ENCODE results near the gene CHD1L.
"Not testable (repeated sequence)": the region's sequence is repeated elsewhere in the genome, so short reads cannot be mapped to it uniquely, and the experiment has no call there.

Gene CHD1L

DNA sequence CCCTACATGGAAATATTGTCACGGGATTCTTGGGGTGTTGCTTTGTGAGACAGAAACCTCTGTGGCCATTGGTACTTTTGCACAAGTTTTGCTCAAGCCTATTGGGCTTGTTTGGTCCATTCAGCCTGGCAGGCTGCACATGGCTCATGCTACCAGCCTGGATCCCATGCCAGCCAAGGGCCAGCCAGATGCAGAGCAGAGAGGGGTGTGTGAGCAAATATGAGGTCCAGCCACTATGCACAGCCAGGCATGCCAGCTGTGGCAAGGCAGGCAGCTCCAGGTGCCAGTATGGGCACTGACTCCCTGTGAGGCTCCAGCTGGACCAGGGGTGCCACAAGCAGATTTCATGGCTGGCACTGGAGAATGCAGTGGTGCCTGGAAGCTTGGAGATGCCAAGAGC is 6.7 kb upstream of the CHD1L start:
- no peak for DNase-seq

DNA sequence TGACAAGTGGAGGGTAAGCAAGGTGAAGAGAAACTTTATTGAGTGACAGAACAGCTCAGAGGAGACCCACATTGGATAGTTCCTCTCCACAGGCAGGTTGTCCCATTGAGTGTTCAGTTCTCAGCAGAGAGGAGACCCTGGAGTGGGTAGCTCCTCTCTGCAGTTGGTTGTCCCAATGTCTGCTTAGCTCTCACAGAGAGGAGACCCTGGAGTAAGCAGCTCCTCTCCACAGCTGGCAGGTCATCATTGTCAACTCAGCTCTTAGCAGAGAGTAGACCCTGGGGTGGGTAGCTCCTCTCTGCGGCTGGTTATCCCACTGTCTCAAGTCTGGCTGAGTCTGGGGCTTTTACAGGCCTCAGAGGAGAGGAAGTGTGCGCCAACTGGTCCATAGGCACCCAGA is 6.0 kb upstream of the CHD1L start:
- DNase-seq = no peak

DNA sequence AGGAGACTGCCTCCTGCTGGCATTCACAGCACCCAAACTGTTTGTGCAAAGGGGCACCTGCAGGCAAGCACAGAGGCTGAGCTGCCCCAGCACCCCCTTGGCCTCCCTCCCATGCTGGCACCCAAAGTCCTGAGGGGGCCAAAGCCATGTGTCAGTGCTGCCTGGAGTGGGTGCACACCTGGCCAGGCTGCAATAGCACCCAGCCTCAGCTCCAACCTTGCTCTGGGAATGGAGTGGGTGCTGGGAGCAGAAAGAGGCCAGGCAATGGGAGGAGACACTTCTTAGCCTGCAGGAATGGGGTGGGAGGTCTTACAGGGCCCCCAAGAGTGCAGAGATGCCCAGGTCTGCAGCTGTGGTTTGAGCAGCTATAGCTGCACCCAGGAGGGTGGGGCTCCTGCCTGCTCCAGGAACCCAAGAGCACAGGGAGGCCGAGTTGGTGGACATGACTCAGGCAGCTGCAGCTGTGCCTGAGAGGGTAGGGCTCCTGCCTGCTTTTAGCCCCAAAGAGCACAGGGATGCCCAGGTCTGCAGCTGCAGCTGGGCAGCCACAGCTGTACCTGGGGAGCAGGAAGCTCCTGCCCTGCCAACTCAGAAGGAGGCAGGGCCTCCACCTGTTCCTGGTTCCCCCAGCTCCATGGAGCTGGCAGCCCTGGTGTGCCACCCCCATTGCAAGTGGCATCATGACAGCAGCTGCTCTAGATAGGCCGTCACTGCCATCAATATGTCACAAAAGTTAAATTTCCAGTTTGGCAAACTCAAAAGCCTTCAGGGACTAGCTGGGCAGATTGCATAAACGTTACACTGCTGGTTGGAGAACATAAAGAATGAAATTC is 5.3 kb upstream of the CHD1L start:
- peak; percentile 5 for DNase-seq

DNA sequence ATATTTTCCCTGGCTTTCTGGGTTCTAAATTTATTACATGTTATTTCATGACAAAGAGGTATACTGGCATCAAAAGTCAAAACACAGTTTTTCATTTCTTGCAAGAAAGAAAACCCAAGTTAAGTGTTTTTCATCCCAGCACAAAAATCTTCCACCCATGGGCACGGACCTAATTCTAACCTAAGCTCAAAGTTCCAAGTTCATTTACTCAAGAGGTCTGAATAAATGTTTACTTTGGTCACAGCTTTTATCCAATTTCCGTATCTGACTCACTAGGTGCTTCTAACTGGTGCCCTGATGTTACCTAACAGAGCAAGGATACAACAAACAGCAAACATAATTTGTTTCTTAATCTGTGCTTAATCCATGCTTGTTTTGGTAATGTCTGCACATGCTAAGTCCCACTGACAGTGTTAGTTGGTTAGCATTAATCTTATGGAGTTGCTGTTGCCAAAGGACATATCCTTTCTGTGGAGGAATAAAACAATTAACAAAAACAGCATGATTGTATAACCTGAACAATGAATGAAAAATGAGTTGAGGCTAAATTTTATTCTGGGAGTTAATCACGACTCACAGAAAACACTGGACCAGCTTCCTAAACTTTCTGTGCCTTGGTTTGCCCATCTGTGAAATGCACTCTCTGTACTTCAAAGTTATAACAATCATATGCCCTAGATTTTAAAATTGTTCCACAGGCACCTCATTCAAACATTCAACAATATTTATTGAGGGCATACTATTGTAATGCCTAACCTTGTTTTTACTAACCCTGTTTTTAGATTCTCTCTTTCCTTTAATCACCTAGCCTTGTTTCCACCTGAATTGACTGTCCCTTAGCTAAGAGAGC is 4.2 kb upstream of the CHD1L start:
- peak; percentile 46 for DNase-seq

DNA sequence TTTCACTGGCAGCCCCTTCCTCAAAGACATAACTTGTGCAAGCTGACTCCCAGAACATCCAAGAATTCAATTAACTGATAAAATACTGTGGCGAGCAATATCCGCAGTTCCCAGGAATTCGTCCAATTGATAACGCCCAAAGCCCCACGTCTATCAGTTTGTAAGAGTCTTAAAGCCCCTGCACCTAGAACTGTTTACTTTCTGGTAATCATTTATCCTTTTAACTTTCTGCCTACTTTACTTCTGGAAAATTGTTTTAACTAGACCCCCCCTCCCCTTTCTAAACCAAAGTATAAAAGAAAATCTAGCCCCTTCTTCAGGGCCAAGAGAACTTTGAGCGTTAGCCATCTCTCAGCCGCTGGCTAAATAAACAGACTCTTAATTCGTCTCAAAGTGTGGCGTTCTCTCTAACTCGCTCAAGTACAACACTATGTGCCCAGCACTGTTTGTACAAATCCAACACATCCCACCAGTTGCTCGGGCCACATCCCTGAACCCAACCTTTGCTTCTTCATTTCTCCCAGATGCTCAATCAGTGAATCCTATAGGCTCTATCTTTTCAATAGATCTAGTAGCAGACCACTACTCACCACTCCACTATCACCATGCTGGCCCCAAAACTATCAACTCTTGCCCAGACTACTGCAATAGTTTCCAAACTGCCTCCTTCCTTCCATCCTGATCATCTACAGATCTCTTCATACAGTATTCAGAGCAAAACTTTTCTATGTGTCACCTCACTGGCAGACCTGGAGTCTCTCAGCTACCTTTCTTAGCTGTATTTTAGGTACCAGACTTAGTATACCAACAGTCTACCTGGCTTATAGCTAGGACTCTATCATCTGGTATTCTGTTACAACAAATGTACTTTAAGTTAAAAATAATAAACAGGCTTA is 3.3 kb upstream of the CHD1L start:
- no peak for DNase-seq

DNA sequence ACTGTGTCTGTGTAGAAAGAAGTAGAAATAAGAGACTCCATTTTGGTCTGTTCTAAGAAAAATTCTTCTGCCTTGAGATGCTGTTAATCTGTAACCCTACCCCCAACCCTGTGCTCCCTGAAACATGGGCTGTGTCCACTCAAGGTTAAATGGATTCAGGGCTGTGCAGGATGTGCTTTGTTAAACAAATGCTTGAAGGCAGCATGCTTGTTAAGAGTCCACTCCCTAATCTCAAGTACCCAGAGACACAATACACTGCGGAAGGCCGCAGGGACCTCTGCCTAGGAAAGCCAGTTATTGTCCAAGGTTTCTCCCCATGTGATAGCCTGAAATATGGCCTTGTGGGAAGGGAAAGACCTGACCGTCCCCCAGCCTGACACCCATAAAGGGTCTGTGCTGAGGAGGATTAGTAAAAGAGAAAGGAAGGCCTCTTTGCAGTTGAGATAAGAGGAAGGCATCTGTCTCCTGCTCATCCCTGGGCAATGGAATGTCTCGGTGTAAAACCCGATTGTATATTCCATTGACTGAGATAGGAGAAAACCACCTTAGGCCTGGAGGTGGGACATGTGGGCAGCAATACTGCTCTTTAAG is 2.3 kb upstream of the CHD1L start:
- DNase-seq = not testable (repeated sequence)

DNA sequence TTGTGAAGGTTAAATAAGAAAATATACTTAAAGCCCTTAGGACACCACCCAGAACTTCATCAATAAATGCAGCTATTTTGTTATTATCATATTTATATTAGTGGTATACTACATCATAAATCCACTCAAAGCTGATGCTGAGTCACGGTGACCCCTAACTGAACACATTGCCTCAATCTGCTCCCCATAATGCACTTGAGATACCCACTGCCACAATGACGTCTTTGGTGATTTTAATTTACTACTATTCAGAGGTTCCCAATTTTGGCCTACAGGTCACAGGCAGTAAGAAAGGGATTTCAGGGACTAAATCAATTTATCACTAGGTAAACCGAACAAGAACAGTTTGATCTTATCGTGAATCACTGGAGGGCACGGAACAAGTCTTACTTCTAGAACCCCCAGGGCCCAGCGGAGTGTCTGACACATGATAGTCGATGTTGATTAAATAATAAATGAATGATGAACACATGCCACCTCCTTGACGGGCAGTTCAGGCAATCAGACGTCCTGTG is 493 bp upstream of the CHD1L start:
- DNase-seq = no peak

DNA sequence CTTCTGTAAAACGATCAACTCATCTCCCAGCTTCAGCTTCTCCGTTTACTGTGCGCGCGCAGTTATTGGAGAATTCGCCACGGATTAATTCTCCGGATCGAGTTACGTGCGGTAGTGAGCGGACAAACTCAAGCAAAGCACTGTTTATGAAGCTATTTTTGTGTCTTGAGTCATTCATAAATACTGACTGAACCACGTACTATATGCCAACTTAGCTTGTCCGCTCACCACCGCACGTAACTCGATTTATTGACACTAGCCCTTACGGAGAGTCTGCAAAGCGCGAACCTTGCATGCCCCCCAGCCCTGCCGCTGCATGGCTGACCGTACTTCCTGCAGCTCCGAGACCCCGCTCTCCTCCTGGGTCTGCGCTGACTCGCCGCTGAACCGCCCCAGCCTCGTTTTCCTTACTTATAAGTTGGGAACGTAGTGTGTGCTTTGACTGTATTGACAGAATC is 773 bp downstream of the CHD1L start:
- DNase-seq = peak; percentile 36

DNA sequence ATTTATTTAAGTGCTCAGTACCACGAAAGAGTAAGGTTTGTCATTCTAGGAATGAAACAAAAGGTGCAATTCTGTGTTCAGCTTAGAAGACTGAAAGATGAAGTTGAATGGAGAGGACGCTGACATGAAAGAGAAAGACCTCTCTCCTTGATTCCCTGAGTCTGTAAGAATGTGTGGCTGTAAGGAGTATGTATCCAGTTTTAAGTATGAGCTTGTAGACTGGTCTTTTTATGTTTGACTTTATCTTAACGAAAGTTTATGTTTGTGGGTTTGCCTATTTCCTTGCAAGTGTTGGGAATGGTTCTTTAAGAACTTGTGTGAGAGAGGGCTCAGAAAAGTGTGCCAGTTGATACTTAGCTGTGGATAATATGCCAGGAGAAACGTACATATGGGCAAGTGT is 1.4 kb downstream of the CHD1L start:
- no peak for DNase-seq

DNA sequence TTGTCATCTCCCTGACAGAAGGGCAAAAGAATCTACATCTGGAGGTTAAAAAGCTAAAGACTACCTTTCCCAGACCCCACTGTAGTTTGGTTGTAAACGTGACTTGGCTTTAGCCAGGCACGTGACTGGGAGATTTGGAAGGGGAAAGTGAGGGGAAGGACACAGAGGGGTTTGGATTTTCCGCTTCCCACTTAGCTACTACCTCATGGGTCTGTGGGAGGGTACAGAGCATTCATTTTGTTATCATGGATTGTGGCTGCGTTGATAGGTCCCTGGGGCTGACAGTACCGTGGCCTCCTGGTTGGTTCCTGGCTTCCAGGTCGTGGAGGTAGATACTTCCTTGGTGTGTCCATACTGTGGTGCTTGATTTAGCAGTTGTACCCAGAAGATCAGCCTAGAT is 2.6 kb downstream of the CHD1L start:
- no peak for DNase-seq

DNA sequence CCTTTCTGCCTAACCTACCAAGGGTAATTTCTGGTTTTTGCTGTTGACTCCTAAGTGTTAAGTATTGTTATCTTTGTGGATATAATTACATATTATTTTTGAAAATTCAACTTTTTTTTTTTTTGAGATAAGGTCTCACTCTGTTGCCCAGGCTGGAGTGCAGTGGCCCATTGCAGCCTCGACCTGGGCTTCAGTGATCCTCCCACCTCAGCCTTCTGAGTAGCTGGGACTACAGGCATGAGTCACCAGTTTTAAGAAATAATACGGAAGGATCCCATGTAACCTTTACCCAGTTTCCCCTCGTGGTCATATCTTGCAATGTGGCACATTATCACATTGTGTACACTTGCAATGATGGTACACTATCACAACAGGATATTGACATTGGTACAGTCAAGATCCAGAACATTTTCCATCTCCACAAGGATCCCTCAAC is 3.1 kb downstream of the CHD1L start:
- DNase-seq = no peak

DNA sequence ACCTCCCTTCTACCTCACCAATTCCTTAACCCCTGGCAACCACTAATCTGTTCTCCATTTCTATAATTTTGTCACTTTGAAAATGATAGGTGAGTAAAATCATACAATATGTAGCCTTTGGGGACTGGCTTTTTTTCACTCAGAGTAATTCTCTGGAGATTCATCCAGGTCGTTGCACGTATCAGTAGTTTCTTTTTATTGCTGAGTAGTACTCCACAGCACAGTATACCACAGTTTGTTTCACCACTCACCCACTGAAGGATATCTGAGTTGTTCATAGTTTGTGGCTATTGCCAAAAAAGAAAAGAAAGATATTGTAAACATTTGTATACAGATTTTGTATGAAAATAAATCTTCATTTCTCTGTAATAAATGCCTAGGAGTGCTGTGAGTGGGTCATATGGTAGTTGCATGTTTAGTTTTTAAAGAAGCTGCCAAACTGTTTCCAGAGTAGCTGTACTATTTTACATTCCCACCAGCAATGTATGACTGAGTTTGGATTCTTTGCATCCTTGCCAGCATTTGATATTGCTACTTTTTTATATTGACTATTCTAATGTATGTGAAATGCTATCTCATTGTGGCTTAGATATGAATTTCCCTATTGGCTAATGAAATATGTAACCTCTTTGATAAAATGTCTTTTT is 3.7 kb downstream of the CHD1L start:
- DNase-seq = no peak

DNA sequence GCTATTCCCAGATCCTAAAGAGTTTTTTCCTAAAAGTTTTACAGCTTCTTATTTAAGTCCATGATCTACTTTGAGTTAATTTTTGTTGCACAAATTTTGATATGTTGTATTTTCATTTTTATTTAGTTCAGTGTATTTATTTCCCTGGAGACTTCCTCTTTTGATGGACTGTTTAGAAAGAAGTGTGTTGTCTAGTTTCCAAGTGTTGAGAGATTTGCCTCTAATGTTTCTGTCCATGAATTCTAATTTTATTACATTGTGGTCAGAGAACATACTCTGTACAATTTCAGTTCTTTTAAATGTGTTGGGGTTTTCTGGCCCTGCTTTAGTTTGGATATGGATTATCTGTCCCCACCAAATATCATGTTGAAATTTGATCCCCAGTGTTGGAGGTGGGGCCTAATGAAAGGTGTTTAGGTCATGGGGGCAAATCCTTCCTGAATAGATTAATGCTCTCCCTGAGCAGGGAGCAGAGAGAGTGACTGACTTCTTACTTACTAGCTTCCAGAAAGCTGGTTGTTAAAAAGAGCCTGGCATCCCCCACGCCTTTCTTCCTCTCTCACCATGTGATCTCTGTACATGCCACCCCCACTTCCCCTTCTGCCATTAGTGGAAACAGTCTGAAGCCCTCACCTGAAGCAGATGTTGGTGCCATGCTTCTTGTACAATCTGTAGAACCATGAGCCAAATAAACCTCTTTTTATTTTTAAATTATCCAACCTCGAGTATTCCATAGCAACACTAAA is 4.6 kb downstream of the CHD1L start:
- DNase-seq = no peak

DNA sequence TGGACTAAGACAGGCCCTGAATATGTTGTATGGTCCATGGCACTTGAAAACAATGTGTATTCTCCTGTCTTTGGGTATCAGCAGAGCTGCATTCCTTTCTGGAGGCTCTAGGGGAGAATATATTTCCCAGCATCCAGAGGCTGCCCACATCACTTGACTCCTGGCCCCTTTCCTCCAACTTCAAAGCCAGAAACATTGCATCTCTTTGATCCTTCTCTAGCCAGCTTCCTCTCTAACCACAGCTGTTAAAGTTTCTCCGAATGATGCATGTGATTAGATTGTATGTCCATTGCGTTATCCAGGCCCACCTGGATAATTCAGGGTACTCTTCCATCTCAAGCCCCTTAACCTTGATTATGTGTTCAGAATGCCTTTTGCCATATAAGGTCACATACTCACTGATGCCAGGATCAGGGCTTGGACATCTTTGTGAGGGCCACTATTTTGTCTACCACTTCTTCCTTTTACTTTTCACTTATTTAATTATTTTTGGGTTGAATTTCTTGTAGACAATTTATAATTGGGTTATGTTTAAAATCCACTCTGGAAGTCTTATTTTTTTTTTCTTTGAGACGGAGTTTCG is 5.3 kb downstream of the CHD1L start:
- DNase-seq = no peak

DNA sequence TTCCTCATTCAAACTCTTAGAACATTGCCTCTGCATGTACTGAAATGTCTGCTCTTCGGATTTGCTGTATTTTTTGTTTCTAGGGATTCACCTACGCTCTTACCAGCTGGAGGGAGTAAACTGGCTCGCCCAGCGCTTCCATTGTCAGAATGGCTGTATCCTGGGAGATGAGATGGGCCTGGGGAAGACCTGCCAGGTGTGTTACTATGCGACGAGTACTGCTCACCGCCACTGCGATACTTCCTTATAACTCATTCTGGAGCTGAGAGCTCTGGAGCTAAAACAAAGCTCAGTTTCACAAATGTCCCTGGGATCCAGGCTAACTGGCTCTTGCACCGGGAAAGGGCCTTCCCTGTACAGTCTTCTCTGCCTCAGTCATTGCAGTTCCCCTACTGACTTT is 10.1 kb downstream of the CHD1L start:
- no peak for DNase-seq

DNA sequence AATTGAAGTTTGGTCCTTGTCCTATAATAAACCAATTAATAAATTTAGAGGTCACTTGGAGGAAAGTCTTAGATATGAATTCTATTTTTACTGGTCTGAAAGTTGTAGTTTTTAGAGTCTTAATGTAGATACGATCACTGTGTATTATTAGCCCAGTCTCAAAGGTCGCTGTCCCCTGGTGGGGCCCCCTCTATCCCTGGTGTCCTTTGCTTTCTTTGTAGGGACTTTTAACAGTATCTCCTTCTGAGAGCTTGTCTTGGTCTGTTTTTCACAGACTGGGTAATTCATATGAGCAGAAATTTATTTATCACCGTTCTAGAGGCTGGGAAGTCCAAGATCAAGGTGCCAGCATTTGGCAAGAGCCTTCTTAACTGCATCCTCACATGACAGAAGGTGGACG is 18.5 kb downstream of the CHD1L start:
- DNase-seq = no peak

DNA sequence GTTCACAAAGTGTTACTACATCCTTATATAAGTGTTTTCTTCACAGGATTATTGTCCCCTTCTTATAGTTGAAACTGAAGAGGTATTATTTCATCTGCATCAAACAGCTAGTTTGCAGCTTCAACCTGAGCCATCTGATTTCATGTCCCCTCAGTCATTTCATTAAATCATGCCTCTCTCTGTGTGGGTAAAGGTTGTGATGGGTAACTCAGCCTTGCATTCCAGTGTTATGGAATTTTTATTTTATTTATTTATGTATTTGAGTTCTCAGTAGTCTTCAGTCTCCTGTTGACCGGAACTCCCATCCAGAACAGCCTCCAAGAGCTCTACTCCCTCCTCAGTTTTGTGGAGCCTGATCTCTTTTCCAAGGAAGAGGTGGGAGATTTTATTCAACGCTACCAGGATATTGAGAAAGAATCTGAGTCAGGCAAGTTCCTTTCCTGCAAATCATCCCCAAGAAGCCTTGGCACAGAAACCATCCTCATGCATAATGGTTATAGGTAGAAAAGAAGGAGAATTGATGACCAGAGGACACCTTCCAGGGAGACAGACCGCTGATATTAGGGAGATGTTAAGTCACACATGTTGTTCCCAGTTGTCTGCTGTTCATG is 21.8 kb downstream of the CHD1L start:
- DNase-seq = no peak

DNA sequence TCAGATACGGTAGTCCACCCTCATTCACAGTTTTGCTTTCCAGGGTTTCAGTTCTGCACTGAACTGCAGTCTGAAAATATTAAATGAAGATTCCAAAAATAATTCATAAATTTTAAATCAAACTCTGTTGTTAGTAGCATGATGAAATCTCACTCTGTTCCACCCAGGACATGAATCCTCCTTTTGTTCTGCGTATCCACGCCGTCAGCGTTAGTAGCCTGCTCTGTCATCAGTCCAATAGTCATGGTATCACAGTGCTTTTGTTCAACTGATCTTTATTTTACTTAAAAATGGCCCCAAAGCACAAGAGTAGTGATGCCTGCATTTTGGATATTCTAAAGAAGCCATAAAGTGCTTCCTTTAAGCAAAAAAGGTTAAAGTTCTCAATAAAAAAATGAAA is 23.9 kb downstream of the CHD1L start:
- DNase-seq = no peak

DNA sequence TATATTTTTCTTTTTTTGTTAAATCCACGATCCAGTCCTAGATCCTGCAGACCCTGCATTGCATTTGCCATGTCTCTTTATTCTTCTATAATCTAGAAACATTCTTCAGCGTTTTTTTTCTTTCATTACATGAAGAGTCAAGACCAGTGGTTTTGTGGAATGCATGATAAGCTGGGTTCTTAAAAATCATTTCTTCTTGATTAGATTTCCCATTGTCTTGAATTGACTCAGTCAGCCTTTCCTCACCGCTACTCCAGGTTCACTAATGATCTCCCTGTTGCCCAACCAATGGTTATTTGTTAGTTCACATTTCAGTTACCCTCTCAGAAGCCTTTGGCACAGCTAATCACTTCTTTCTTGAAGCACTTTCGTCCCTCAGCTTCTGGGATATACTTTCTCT is 25.2 kb downstream of the CHD1L start:
- DNase-seq = no peak

DNA sequence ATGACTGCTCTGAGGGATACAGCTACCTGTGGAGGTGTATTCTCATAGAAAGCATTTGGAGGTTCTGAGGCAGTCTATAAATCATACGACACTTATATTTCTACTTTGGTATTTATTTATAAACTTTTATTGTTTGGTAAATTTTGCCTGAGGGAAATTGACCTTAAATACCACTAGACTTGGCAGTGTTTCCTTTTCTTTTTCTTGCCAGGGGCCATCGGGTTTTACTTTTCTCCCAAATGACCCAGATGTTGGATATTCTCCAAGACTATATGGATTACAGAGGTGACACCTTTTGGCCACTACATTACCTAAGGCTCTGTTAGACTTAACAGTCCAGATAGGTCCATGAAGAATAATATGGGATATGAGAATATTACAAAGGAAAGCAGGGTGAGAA is 28.2 kb downstream of the CHD1L start:
- no peak for DNase-seq
